Thyroid gland (tissue), 4 donors: ENCODE results near the gene STK10.

ENCODE experiments used
- CTCF ChIP-seq, 6 experiments: fragments of 200-600 bp in 3 of 6; fragments of 450-650 bp in 3 of 6; sonication (generic) in 3 of 6; IDR thresholded peaks; one replicate each; pipeline ENCODE4 v1.5.1; 2016 to 2019; ENCODE audit warnings: antibody characterized with exemption in 6 of 6, mild to moderate bottlenecking in 2 of 6, inconsistent platforms in 1 of 6, moderate library complexity in 1 of 6
- POLR2A ChIP-seq, 2 donors: fragments of 450-650 bp; IDR thresholded peaks; one replicate each; pipeline ENCODE4 v1.6.1; 2017; ENCODE audit warnings: antibody characterized with exemption in 2 of 2, mild to moderate bottlenecking in 2 of 2, moderate library complexity in 1 of 2

GRCh38 chr5:172189693-172190296 lies 1.8 kb upstream of the STK10 start:
- TF ChIP-seq CTCF (IDR thresholded peaks at IDR 0.05): no peak
- TF ChIP-seq POLR2A (IDR thresholded peaks at IDR 0.05): no peak
